IMR-90 (cell line): ENCODE results near the gene DCAKD.

ENCODE experiments used
- BHLHE40 ChIP-seq: fragments of 150-350 bp; IDR thresholded peaks from 2 replicates; pipeline ENCODE4 v1.6.1; 2016; ENCODE audit warnings: mild to moderate bottlenecking, low read depth, low read length
- CEBPB ChIP-seq: IDR thresholded peaks from 2 replicates; pipeline ENCODE4 v1.6.1; 2012; ENCODE audit warnings: low read depth, low read length, improper control_type of control experiment
- CHD1 ChIP-seq: IDR thresholded peaks from 2 replicates; pipeline ENCODE4 v1.6.1; 2012; ENCODE audit warnings: low read depth, low read length, improper control_type of control experiment
- CTCF ChIP-seq: conservative IDR thresholded peaks from 2 replicates; pipeline ENCODE4 v1.5.1; 2012; ENCODE audit warnings: mild to moderate bottlenecking, low read depth, low read length, improper control_type of control experiment
- FOS ChIP-seq: fragments of 150-350 bp; IDR thresholded peaks from 2 replicates; pipeline ENCODE4 v1.6.1; 2016; ENCODE audit warnings: low read depth, low read length
- MAZ ChIP-seq: IDR thresholded peaks from 2 replicates; pipeline ENCODE4 v1.6.1; 2012; ENCODE audit warnings: low read depth, mild to moderate bottlenecking, low read length, improper control_type of control experiment, moderate library complexity, borderline replicate concordance
- MXI1 ChIP-seq: IDR thresholded peaks from 2 replicates; pipeline ENCODE4 v1.6.1; 2012; ENCODE audit warnings: low read depth, mild to moderate bottlenecking, low read length, moderate library complexity, borderline replicate concordance
- POLR2A ChIP-seq: IDR thresholded peaks from 2 replicates; pipeline ENCODE4 v1.6.1; 2012; ENCODE audit warnings: mild to moderate bottlenecking, low read depth, low read length
- RCOR1 ChIP-seq: IDR thresholded peaks from 2 replicates; pipeline ENCODE4 v1.6.1; 2012; ENCODE audit warnings: mild to moderate bottlenecking, low read length, improper control_type of control experiment; ENCODE audit not compliant: insufficient replicate concordance
- RFX5 ChIP-seq: IDR thresholded peaks from 2 replicates; pipeline ENCODE4 v1.8.0; 2012; ENCODE audit warnings: low read depth, mild to moderate bottlenecking, low read length, moderate library complexity
- SMC3 ChIP-seq: fragments of 150-350 bp; IDR thresholded peaks from 2 replicates; pipeline ENCODE4 v1.6.1; 2016; ENCODE audit warnings: low read depth, mild to moderate bottlenecking, antibody characterized with exemption, low read length, moderate library complexity
- USF2 ChIP-seq: fragments of 150-350 bp; IDR thresholded peaks from 2 replicates; pipeline ENCODE4 v1.6.1; 2017; ENCODE audit warnings: mild to moderate bottlenecking, antibody characterized with exemption, low read length, low read depth

GRCh38 chr17:45016237-45016636, 35.2 kb downstream of the DCAKD start:
- TF ChIP-seq CTCF (no peak), RFX5 (no peak), CEBPB (no peak), MXI1 (no peak), POLR2A (no peak), CHD1 (no peak), BHLHE40 (no peak), USF2 (no peak), SMC3 (no peak), RCOR1 (no peak), MAZ (no peak), FOS (no peak)
